GM12875 (cell line): ENCODE measurements around the gene UGT1A7.

Experiments used
- H3K4me3 ChIP-seq: one replicate; pipeline ENCODE4 v1.5.1; 2011; ENCODE audit warnings: low read depth, low read length, control low read depth
- CTCF ChIP-seq: IDR thresholded peaks from 2 replicates; pipeline ENCODE4 v1.5.1; 2011; ENCODE audit warnings: low read depth, mild to moderate bottlenecking, control low read depth, inconsistent platforms, low read length, moderate library complexity, borderline replicate concordance; ENCODE audit not compliant: insufficient read depth

The UGT1A7 gene

GRCh38 chr2:233799716-233800115 lies 118.0 kb downstream of the UGT1A7 start:
- TF ChIP-seq CTCF: no peak
- no peak overlapping the region for H3K4me3 ChIP-seq

- no peak overlapping the region for H3K4me3 ChIP-seq
- no peak for TF ChIP-seq CTCF
These were observed 118.5 kb downstream of the UGT1A7 start for GRCh38 chr2:233800208-233800607.

GRCh38 chr2:233801357-233802131 lies 119.8 kb downstream of the UGT1A7 start:
- H3K4me3 ChIP-seq: no peak overlapping the region
- TF ChIP-seq CTCF: no peak

- H3K4me3 ChIP-seq: no peak overlapping the region
- TF ChIP-seq CTCF: no peak
These were observed 120.6 kb downstream of the UGT1A7 start for GRCh38 chr2:233802132-233802815.

GRCh38 chr2:233803292-233803911 lies 121.7 kb downstream of the UGT1A7 start:
- H3K4me3 ChIP-seq: no peak overlapping the region
- no peak for TF ChIP-seq CTCF

- TF ChIP-seq CTCF: no peak
- H3K4me3 ChIP-seq: no peak overlapping the region
These were observed 122.3 kb downstream of the UGT1A7 start for GRCh38 chr2:233803994-233804393.

- H3K4me3 ChIP-seq: no peak overlapping the region
- no peak for TF ChIP-seq CTCF
These were observed 125.6 kb downstream of the UGT1A7 start for GRCh38 chr2:233807215-233807865.
